H1 (cell line): ENCODE results near the gene UNC80. TPM values are rescaled to one million over a fixed set of nuclear protein-coding genes. Genes with fewer than 3 reads are reported as not detected.

Experiments used
- CTCF ChIA-PET: fragments of 300-600 bp; sonication (Branson Sonifier 250); formaldehyde crosslinking; loops from one replicate; lab custom pipeline; 2021; ENCODE audit not compliant: partially characterized antibody; lab: Charles Lee
- POLR2A ChIA-PET: fragments of 300-600 bp; sonication (Branson Sonifier 250); formaldehyde crosslinking; loops from one replicate; lab custom pipeline; 2021; ENCODE audit warnings: inconsistent platforms; ENCODE audit not compliant: partially characterized antibody; lab: Charles Lee
- DNase-seq, 2 experiments: peaks; one replicate each; pipeline versions ENCODE4 v3.0.0 to v3.0.0-alpha.2; 2010 to 2022; ENCODE audit warnings: low spot score in 2 of 2, low read depth in 1 of 2, mixed read lengths in 1 of 2
- FAIRE-seq: peaks from 2 replicates; lab custom pipeline; 2011; peaks lifted over from hg19 to GRCh38; lab: Jason Lieb, UNC
- H2AFZ ChIP-seq: 2 replicates; pipeline ENCODE4 v1.8.1; 2012; ENCODE audit warnings: low read length, inconsistent platforms
- H2AK5ac ChIP-seq: 2 replicates; pipeline ENCODE4 v1.6.1; 2013; ENCODE audit warnings: low read depth, low read length
- H2BK120ac ChIP-seq: replicated peaks from 2 replicates; pipeline ENCODE3; 2013; ENCODE audit warnings: low read depth, low read length, inconsistent platforms
- H2BK12ac ChIP-seq: 2 replicates; pipeline ENCODE4 v1.6.1; 2013; ENCODE audit warnings: low read depth, low read length
- H2BK15ac ChIP-seq: 2 replicates; pipeline ENCODE4 v1.6.1; 2013; ENCODE audit warnings: low read length
- H2BK20ac ChIP-seq: 2 replicates; pipeline ENCODE4 v1.6.1; 2013; ENCODE audit warnings: low read length
- H2BK5ac ChIP-seq: 2 replicates; pipeline ENCODE4 v1.6.1; 2013; ENCODE audit warnings: low read depth, low read length
- H3K14ac ChIP-seq: 2 replicates; pipeline ENCODE4 v1.6.1; 2013; ENCODE audit warnings: inconsistent platforms; ENCODE audit not compliant: insufficient read length
- H3K18ac ChIP-seq: 2 replicates; pipeline ENCODE4 v1.6.1; 2013; ENCODE audit warnings: low read length; ENCODE audit errors: extremely low read depth
- H3K23ac ChIP-seq: 2 replicates; pipeline ENCODE4 v1.6.1; 2013; ENCODE audit warnings: inconsistent platforms; ENCODE audit not compliant: insufficient read length
- H3K23me2 ChIP-seq: 2 replicates; pipeline ENCODE4 v1.6.1; 2013; ENCODE audit warnings: low read depth, low read length
- H3K27ac ChIP-seq: 2 replicates; pipeline ENCODE4 v1.6.1; 2011; ENCODE audit warnings: low read depth, low read length, inconsistent platforms
- H3K27me3 ChIP-seq, 4 experiments: replicated peaks in 1 of 4; 1 replicate in 1 of 4; 2 replicates in 3 of 4; pipeline versions ENCODE4 v1.6.1 to v1.8.1; 2011 to 2013; ENCODE audit warnings: low read length in 3 of 4, mild to moderate bottlenecking in 3 of 4, inconsistent platforms in 2 of 4, mixed read lengths in 2 of 4, moderate library complexity in 1 of 4; ENCODE audit not compliant: control insufficient read depth in 3 of 4, insufficient read depth in 3 of 4; ENCODE audit errors: extremely low read depth in 1 of 4
- H3K36me3 ChIP-seq, 4 experiments: 2 replicates each; pipeline versions ENCODE4 v1.6.1 to v1.8.1; 2011 to 2013; ENCODE audit warnings: mild to moderate bottlenecking in 4 of 4, low read length in 3 of 4, moderate library complexity in 2 of 4, control low read depth in 1 of 4, inconsistent platforms in 1 of 4; ENCODE audit not compliant: insufficient read depth in 4 of 4, control insufficient read depth in 2 of 4
- H3K4ac ChIP-seq: replicated peaks from 2 replicates; pipeline ENCODE3; 2013; ENCODE audit warnings: low read length, low read depth, mixed read lengths, inconsistent platforms; ENCODE audit not compliant: insufficient read length
- H3K4me1 ChIP-seq, 4 experiments: replicated peaks in 1 of 4; 1 replicate in 1 of 4; 2 replicates in 3 of 4; pipeline versions ENCODE4 v1.6.1 to v1.8.1; 2011 to 2013; ENCODE audit warnings: low read length in 3 of 4, inconsistent platforms in 2 of 4, mixed read lengths in 1 of 4; ENCODE audit not compliant: insufficient read depth in 4 of 4, control insufficient read depth in 3 of 4
- H3K4me2 ChIP-seq, 2 experiments: 2 replicates each; pipeline versions ENCODE4 v1.6.1 to v1.8.1; 2011 to 2013; ENCODE audit warnings: low read depth in 2 of 2, low read length in 2 of 2, control low read depth in 1 of 2, inconsistent platforms in 1 of 2, mild to moderate bottlenecking in 1 of 2; ENCODE audit not compliant: insufficient read depth in 1 of 2
- H3K4me3 ChIP-seq, 4 experiments: fragments of 200-600, 300-600 bp in 1 of 4; sonication (generic), shearing (Covaris generic), sonication (Bioruptor Twin) in 1 of 4; 2 replicates each; pipeline versions ENCODE4 v1.5.1 to v1.8.1; 2011 to 2016; ENCODE audit warnings: low read length in 4 of 4, low read depth in 3 of 4, control low read depth in 2 of 4, inconsistent platforms in 2 of 4, mild to moderate bottlenecking in 2 of 4, mixed read lengths in 1 of 4, moderate library complexity in 1 of 4; ENCODE audit not compliant: insufficient read depth in 2 of 4; ENCODE audit errors: extremely low read depth in 1 of 4
- H3K56ac ChIP-seq: replicated peaks from 2 replicates; pipeline ENCODE3; 2013; ENCODE audit warnings: low read depth, mild to moderate bottlenecking, mixed read lengths, low read length, inconsistent platforms; ENCODE audit not compliant: insufficient read length
- H3K79me1 ChIP-seq: 2 replicates; pipeline ENCODE4 v1.6.1; 2013; ENCODE audit warnings: low read depth, low read length, control low read depth
- H3K79me2 ChIP-seq, 2 experiments: 2 replicates each; pipeline versions ENCODE4 v1.6.1 to v1.8.1; 2012 to 2013; ENCODE audit warnings: low read length in 2 of 2, mild to moderate bottlenecking in 2 of 2, inconsistent platforms in 1 of 2; ENCODE audit not compliant: insufficient read depth in 2 of 2, control insufficient read depth in 1 of 2
- H3K9ac ChIP-seq, 4 experiments: replicated peaks in 1 of 4; 1 replicate in 1 of 4; 2 replicates in 3 of 4; pipeline versions ENCODE4 v1.6.1 to v1.8.1; 2011 to 2013; ENCODE audit warnings: low read depth in 3 of 4, low read length in 3 of 4, control low read depth in 2 of 4, mild to moderate bottlenecking in 2 of 4, moderate library complexity in 2 of 4, inconsistent platforms in 1 of 4; ENCODE audit errors: extremely low read depth in 1 of 4
- H3K9me3 ChIP-seq, 2 experiments: 2 replicates each; pipeline versions ENCODE4 v1.6.1 to v1.8.1; 2012 to 2013; ENCODE audit warnings: mild to moderate bottlenecking in 2 of 2, moderate library complexity in 2 of 2, control low read depth in 1 of 2, inconsistent platforms in 1 of 2, low read depth in 1 of 2, low read length in 1 of 2, mixed read lengths in 1 of 2; ENCODE audit not compliant: insufficient read depth in 2 of 2
- H4K20me1 ChIP-seq, 2 experiments: replicated peaks in 1 of 2; 2 replicates each; pipeline versions ENCODE3 to v1.8.1; 2011 to 2013; ENCODE audit warnings: inconsistent platforms in 2 of 2, low read length in 2 of 2, mild to moderate bottlenecking in 1 of 2; ENCODE audit not compliant: insufficient read depth in 2 of 2, control insufficient read depth in 1 of 2
- H4K5ac ChIP-seq: 2 replicates; pipeline ENCODE4 v1.6.1; 2013; ENCODE audit warnings: low read length, low read depth, mixed read lengths, inconsistent platforms; ENCODE audit not compliant: insufficient read length
- H4K8ac ChIP-seq: 2 replicates; pipeline ENCODE4 v1.8.0; 2013; ENCODE audit warnings: mild to moderate bottlenecking, moderate library complexity, low read length, inconsistent platforms; ENCODE audit not compliant: insufficient read depth; ENCODE audit errors: extremely low read depth
- H4K91ac ChIP-seq: replicated peaks from 2 replicates; pipeline ENCODE3; 2013; ENCODE audit warnings: low read length, mixed read lengths, inconsistent platforms; ENCODE audit not compliant: insufficient read length
- BCL11A ChIP-seq, 2 experiments: IDR thresholded peaks; one replicate each; pipeline ENCODE4 v1.6.1; 2011; ENCODE audit warnings: low read depth in 2 of 2, low read length in 2 of 2, mild to moderate bottlenecking in 2 of 2
- BRCA1 ChIP-seq: IDR thresholded peaks from 2 replicates; pipeline ENCODE4 v1.6.1; 2012; ENCODE audit warnings: low read depth, low read length, improper control_type of control experiment
- KDM5A ChIP-seq: fragments of 200-600 bp; IDR thresholded peaks from 2 replicates; pipeline ENCODE4 v1.7.1; 2012; ENCODE audit warnings: mild to moderate bottlenecking, low read length, inconsistent platforms, mixed read lengths
- SAP30 ChIP-seq: fragments of 300-600 bp; sonication (generic); IDR thresholded peaks from 2 replicates; pipeline ENCODE4 v1.7.1; 2012; ENCODE audit warnings: low read length, moderate library complexity, mild to moderate bottlenecking, inconsistent platforms; ENCODE audit not compliant: insufficient read depth, insufficient replicate concordance
- WGBS, 2 experiments: shearing (Covaris generic) in 1 of 2; methylation state at CpG; one replicate each; pipeline versions ENCODE4 v1.1.6 to v1.1.7; 2013 to 2015; ENCODE audit warnings: low lambda C conversion rate in 2 of 2, mixed read lengths in 2 of 2, inconsistent platforms in 1 of 2, low coverage in 1 of 2, missing lambda C conversion rate in 1 of 2; ENCODE audit not compliant: insufficient replicate concordance in 2 of 2, insufficient coverage in 1 of 2, insufficient read length in 1 of 2; ENCODE audit errors: extremely low coverage in 1 of 2, missing lambda C conversion rate in 1 of 2; 5-methylcytosine and 5-hydroxymethylcytosine counted together
- polyA plus RNA-seq, 7 experiments: library from polyadenylated mRNA; depleted of rRNA in 3 of 7; stranded (reverse) in 5 of 7; unstranded in 2 of 7; fragments of >200 nt in 5 of 7; fragments of 200-250 nt in 2 of 7; gene quantifications; 1 replicate in 5 of 7; 2 replicates in 1 of 7; 4 replicates in 1 of 7; pipeline versions ENCODE4 v1.2.1 to v1.2.3, GENCODE V29; 2011 to 2013; ENCODE audit warnings: missing spikeins in 2 of 7, mixed read lengths in 2 of 7
- total RNA-seq: library from RNA; stranded (reverse); fragmentation: NEBNext Ultra II Directional; extraction: Animal tissue kit (Norgen Biotek cat#: 25700); gene quantifications from 2 replicates; pipeline ENCODE4 v1.2.1, GENCODE V29; 2021

UNC80 gene
- total and polyA plus RNA-seq, 2 of the 8 experiments (the other 6 are each of a cell fraction or from before 2014, with no cell fraction given) = 0.53 to 0.56 TPM

GRCh38 chr2:209808521-209808920 is 36.9 kb downstream of the UNC80 start:
- POLR2A ChIA-PET = no interaction called here
- Histone ChIP-seq H3K4ac (no peak overlapping the region), H4K8ac (no peak overlapping the region), H4K91ac (no peak overlapping the region), H3K27me3 (no peaks in the 10 kb centered on the region), H3K23ac (no peak overlapping the region), H3K79me2 (no peaks in the 10 kb centered on the region), H3K14ac (no peak overlapping the region), H3K9ac (no peak overlapping the region), H2BK15ac (no peak overlapping the region), H2AK5ac (no peak overlapping the region), H2BK120ac (no peak overlapping the region), H3K4me2 (no peak overlapping the region), H4K5ac (no peak overlapping the region), H3K79me1 (no peaks in the 10 kb centered on the region), H3K18ac (no peak overlapping the region), H3K56ac (no peak overlapping the region), H3K27ac (no peak overlapping the region), H3K23me2 (no peaks in the 10 kb centered on the region), H2AFZ (no peak overlapping the region), H3K9me3 (no peaks in the 10 kb centered on the region; a peak in 1 of 4 replicates), H3K36me3 (no peaks in the 10 kb centered on the region), H2BK12ac (no peak overlapping the region), H2BK20ac (no peak overlapping the region), H4K20me1 (no peaks in the 10 kb centered on the region), H2BK5ac (no peak overlapping the region), H3K4me3 (no peak overlapping the region), H3K4me1 (peaks cover 0 to 7% (median 0%) of the 10 kb centered on the region in 4 experiments; a peak in 2 of 7 replicates)
- DNase-seq (no peak), FAIRE-seq (no peak)
- 98% methylated on average over 18 of the region's 24 CpGs; no CpG with 5 or more reads in 1 of the 2 experiments for WGBS, 2 experiments
- CTCF ChIA-PET = interaction anchor here (1.5 kb wide), 1 partner anchor 13 kb away, joined by 6 read pairs; no protein-coding TSS in a partner anchor
- TF ChIP-seq BRCA1 = no peak
- TF ChIP-seq SAP30 = no peak
- TF ChIP-seq BCL11A (IDR thresholded peaks at IDR 0.05; ENCODE audit: low read depth in 2 of 2, low read length in 2 of 2) = no peak
- no peak for TF ChIP-seq KDM5A
